Muscle of leg (tissue), 11 donors: ENCODE results near the gene HS3ST3A1. TPM values are rescaled to one million over a fixed set of nuclear protein-coding genes. Genes with fewer than 3 reads are reported as not detected.

Experiments
- DNase-seq: peaks from one replicate; pipeline ENCODE4 v3.0.0; 2013
- H3K27ac ChIP-seq: one replicate; pipeline ENCODE4 v1.5.1; 2013; ENCODE audit warnings: mild to moderate bottlenecking, low read length, control low read depth
- H3K27me3 ChIP-seq: one replicate; pipeline ENCODE4 v1.6.1; 2013; ENCODE audit warnings: low read length; ENCODE audit not compliant: control insufficient read depth, insufficient read depth
- H3K36me3 ChIP-seq: one replicate; pipeline ENCODE4 v1.6.1; 2013; ENCODE audit warnings: low read length; ENCODE audit not compliant: control insufficient read depth, insufficient read depth
- H3K4me1 ChIP-seq: one replicate; pipeline ENCODE4 v1.6.1; 2013; ENCODE audit warnings: low read length; ENCODE audit not compliant: control insufficient read depth, insufficient read depth
- H3K4me3 ChIP-seq: one replicate; pipeline ENCODE4 v1.5.1; 2013; ENCODE audit warnings: low read length, control low read depth
- H3K9me3 ChIP-seq: replicated peaks from 2 replicates; pipeline ENCODE4 v1.6.1; 2013; ENCODE audit warnings: low read depth, low read length; ENCODE audit not compliant: control insufficient read depth
- WGBS: methylation state at CpG from one replicate; pipeline ENCODE4 v1.1.5; 2013; ENCODE audit warnings: missing lambda C conversion rate; ENCODE audit not compliant: insufficient coverage; 5-methylcytosine and 5-hydroxymethylcytosine counted together
- polyA plus RNA-seq, 8 donors: library from polyadenylated mRNA; unstranded; fragments of 120-200 nt; gene quantifications; one replicate each; pipeline versions ENCODE4 v1.2.1 to v1.2.3, GENCODE V29; 2013; ENCODE audit warnings: inconsistent platforms in 1 of 8, low replicate concordance in 1 of 8; ENCODE audit not compliant: insufficient read length in 8 of 8, insufficient read depth in 1 of 8
- total RNA-seq: library from RNA; stranded (reverse); fragments of 120-200 nt; gene quantifications from one replicate; pipeline ENCODE4 v1.2.4, GENCODE V29; 2013

The HS3ST3A1 gene
- total and polyA plus RNA-seq, 9 donors, result 0.68 to 3.8 (median 2.3) TPM

DNA sequence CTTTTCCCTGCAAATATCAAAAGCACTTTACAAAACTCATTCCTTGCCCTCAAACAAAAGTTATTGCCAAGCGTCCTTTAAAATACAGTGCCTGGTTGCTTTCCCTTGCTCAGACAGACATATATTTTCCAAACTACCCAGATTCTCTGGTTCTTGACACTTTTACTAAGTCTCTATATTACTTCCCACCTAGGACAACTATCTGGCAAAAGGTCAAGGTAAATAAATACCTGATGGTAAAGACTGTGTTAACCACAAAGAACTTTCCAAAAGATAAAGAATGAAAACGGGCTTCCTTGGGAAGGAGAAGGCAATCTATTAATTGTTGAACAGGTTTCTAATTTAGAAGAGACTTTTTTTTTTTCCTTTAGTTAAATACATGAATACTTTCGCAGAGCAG is 1.9 kb downstream of the HS3ST3A1 start:
- no peak for DNase-seq
- Histone ChIP-seq H3K4me1 (peaks cover 29% of the 10 kb centered on the region), H3K9me3 (no peaks in the 10 kb centered on the region), H3K27me3 (peaks cover 27% of the 10 kb centered on the region), H3K27ac (no peak overlapping the region), H3K36me3 (no peaks in the 10 kb centered on the region), H3K4me3 (peak overlapping the region; percentile 65)
- WGBS, result 88% methylated on average over 1 of the region's 3 CpGs

DNA sequence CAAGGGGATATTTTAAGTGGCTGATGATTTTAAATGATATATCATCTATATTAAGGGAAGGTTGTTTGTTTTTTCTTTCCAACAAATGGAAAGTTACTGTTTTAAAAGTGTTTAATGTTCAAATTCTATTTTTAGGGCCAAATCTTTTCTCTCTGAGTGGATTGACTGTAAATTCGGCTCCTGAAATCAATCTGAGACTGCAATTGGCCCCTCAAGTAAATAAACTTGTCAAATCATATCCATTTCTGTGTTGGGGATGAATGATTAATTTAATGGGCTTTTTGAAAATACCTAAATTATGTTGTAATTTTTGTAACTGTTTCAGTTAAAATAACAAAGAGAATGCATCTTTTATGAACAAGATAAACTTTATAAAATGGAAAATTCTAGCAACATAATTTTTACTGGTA is 2.6 kb downstream of the HS3ST3A1 start:
- Histone ChIP-seq H3K27ac (no peak overlapping the region), H3K9me3 (no peaks in the 10 kb centered on the region), H3K27me3 (peaks cover 27% of the 10 kb centered on the region), H3K4me3 (no peak overlapping the region), H3K4me1 (peaks cover 31% of the 10 kb centered on the region), H3K36me3 (no peaks in the 10 kb centered on the region)
- DNase-seq, result no peak
- no CpG with 5 or more reads among the region's 1 CpG for WGBS

DNA sequence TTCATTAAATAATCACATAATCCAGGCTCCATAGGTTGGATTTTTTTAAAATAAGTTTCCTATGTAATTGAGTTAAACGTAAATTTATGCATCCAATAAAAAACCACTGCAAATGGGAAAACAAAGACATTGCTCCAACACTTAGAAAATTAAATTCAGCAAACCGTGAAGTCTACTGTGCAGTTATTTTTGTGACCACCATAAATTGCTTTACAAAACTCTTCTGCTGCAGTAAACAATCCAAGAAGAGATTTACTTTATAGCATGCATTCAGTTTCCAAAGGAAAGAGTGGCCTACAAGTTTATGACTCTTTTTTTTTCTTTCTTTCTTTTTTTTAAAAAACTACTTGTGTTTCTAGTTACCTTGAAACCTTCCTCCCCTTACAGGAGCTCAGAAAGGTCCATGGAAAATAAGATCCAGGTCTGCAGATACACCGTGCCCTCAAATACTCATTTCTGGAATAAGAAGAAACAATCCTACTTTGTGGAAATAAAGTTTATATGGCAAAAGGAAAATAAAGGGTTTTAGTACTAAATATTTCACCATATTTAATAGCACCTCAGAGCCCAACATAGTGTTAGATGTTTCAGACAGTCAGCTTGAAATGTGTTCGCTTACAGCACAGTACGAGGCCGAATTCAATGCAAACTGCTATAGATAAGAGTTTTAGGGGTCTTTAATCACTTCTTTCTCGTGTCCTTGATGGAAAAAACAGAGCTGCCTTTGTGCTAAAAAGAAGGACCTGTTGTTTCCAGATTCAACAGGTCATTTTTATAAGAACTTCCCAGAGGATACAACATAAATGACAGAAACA is 3.2 kb downstream of the HS3ST3A1 start:
- no peak for DNase-seq
- H3K27me3 ChIP-seq, result peaks cover 27% of the 10 kb centered on the region
- 70% methylated on average over 2 of the region's 7 CpGs for WGBS
- no peak overlapping the region for H3K4me3 ChIP-seq
- H3K36me3 ChIP-seq, result no peaks in the 10 kb centered on the region
- H3K27ac ChIP-seq, result no peak overlapping the region
- no peaks in the 10 kb centered on the region for H3K9me3 ChIP-seq
- H3K4me1 ChIP-seq, result peaks cover 36% of the 10 kb centered on the region

DNA sequence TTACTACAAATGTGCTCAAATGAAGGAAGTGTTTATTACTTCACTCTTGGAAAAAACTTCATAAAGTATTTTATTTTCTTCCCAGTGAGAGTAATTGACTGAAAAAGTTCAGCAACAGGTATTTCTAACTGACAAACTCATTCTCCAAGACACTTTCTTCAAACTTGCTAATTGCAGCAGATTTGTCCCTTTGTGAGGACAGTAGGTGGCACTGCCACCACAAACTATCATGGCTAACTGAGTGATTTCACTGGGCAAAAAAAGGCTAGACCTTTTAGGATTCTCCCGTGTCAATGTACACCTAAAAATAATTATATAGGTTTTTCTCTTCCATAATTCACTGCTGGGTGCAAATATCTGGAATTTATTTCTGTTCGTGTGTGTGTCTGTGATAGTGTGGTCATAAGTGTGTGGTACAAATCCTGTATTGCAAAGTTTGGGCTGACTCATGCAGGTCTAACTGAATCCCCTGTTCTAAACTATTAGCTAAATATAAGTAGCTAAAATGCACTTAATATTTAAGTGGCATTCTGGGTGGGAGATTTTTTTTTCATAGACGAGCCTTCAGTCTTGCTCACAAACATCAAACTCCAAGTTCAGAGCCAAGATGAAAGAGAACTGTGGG is 3.9 kb downstream of the HS3ST3A1 start:
- peaks cover 22% of the 10 kb centered on the region for H3K27me3 ChIP-seq
- DNase-seq, result peak; percentile 64
- WGBS, result no CpG with 5 or more reads among the region's 3 CpGs

DNA sequence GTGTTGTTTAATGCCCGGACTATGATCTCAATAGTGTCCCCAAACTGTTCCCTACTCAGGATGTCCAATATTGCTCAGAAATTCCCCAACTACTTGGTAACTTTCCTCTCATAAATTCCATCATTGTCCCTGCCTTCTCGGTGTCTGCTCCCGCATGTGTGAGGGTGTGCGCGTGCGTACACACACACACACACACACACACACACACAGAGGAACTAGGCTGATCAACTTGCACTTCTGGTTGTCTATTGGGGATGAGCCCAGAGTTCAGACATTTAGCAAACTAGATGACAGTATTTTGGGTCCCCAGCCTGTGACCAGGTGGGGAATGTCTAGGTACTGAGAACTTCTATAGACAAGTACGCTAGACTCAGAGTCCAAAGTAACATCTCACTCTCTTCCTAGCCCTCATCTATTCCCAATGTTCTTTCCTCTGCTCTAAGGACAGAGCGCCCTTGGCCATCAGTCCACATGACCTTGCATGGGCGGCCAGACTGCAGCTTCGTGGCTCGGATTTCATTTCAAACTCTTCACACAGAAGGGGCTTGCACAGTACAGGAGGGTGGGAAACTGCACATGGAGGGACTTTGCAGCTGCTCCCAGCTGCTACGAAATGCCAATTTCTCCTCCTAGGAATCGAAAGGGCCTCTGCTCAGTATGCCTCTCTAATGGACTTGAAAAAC is 5.3 kb downstream of the HS3ST3A1 start:
- WGBS, result 29% methylated on average over 5 of the region's 13 CpGs
- DNase-seq, result peak; percentile 56
- H3K4me3 ChIP-seq, result no peak overlapping the region
- H3K36me3 ChIP-seq, result no peaks in the 10 kb centered on the region
- H3K27ac ChIP-seq, result peak overlapping the region; percentile 69
- H3K4me1 ChIP-seq, result peaks cover 38% of the 10 kb centered on the region
- peaks cover 12% of the 10 kb centered on the region for H3K27me3 ChIP-seq
- H3K9me3 ChIP-seq, result no peaks in the 10 kb centered on the region

More for the DNA sequence above, 3.9 kb downstream of the HS3ST3A1 start:
- no peaks in the 10 kb centered on the region for H3K36me3 ChIP-seq
- no peak overlapping the region for H3K4me3 ChIP-seq
- H3K27ac ChIP-seq, result no peak overlapping the region
- H3K4me1 ChIP-seq, result peaks cover 41% of the 10 kb centered on the region
- no peaks in the 10 kb centered on the region for H3K9me3 ChIP-seq

DNA sequence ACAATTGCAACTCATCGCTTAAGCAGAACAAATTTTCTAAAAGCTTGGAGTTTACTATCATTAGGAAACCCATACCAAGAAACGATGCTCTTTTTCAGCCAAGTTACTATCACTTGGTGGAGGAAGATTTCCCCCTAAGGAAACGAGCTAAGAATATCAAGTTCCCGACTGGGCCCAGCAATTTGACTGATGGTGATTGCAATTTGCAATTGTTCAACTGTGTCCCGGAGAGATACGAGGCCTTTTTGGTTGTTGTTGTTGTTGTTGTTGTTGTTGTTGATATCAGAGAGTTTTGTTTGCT is 6.2 kb downstream of the HS3ST3A1 start:
- Histone ChIP-seq H3K27ac (no peak overlapping the region), H3K4me1 (peaks cover 32% of the 10 kb centered on the region), H3K9me3 (no peaks in the 10 kb centered on the region), H3K36me3 (no peaks in the 10 kb centered on the region), H3K27me3 (peaks cover 5% of the 10 kb centered on the region), H3K4me3 (no peak overlapping the region)
- peak; percentile 33 for DNase-seq
- no CpG with 5 or more reads among the region's 6 CpGs for WGBS

DNA sequence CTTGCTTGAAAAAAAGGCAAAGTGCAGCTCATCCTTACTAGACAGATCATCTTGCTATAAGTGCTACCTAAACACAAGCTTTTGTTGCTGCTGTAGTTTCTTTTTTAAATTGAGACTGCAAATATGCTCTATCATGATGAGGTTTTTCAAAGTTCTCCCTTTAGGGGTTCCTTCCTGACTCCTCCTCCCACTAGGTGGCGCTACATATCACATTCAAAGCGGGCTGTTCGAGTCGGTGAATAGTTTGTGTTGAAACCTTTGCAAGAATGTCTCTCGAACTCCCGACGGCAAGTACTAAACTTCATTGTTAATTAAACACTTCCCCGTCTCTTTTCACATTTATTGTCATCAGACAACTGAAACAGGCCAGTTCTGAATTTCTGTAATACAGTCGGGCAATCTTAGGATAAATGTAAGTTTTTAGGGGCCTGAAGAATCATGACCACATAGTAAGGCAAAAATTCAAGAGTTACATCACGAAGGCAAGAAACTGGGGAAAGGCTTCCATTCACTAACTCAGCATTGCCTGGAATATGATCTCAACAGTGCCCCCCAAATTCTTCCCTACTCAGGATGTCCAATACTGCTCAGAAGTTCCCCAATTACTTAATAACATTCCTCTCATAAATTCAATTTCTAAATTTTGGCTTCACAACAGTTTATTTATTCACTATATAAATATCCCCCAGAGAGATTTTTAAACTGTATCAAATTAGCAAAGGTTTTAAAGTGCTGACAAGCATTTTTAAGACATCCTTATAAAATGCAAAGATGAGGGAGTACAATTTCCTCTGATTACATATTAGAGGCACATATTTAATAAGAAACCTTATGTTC is 6.7 kb downstream of the HS3ST3A1 start:
- DNase-seq, result peak; percentile 91
- H3K4me1 ChIP-seq, result peaks cover 32% of the 10 kb centered on the region
- no peak overlapping the region for H3K4me3 ChIP-seq
- H3K27me3 ChIP-seq, result no peaks in the 10 kb centered on the region
- no peak overlapping the region for H3K27ac ChIP-seq
- H3K36me3 ChIP-seq, result no peaks in the 10 kb centered on the region
- 67% methylated on average over 1 of the region's 10 CpGs for WGBS
- no peaks in the 10 kb centered on the region for H3K9me3 ChIP-seq

DNA sequence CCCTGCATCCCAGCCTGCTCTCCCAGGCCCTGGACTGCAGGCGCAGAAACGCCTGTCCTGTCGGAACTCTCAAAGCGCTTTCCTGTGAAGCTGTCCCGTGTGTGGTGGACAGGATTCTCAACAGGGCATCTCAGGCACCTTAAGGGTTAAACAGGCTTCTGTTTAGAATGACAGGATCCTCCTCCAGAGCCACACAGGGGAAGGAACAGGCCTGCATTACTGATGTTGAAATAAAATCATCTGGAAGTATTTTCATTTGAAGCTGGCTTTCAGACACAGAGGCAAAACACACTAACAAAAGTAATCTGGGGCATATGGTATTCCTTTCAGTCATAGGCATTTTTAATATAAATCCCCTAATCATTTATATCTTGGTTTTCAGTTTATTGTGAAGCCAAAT is 7.4 kb downstream of the HS3ST3A1 start:
- no peaks in the 10 kb centered on the region for H3K9me3 ChIP-seq
- H3K4me1 ChIP-seq, result peaks cover 32% of the 10 kb centered on the region
- no peak overlapping the region for H3K4me3 ChIP-seq
- H3K27ac ChIP-seq, result no peak overlapping the region
- H3K36me3 ChIP-seq, result no peaks in the 10 kb centered on the region
- DNase-seq, result peak; percentile 17
- WGBS, result 79% methylated on average over 5 of the region's 5 CpGs
- no peaks in the 10 kb centered on the region for H3K27me3 ChIP-seq

DNA sequence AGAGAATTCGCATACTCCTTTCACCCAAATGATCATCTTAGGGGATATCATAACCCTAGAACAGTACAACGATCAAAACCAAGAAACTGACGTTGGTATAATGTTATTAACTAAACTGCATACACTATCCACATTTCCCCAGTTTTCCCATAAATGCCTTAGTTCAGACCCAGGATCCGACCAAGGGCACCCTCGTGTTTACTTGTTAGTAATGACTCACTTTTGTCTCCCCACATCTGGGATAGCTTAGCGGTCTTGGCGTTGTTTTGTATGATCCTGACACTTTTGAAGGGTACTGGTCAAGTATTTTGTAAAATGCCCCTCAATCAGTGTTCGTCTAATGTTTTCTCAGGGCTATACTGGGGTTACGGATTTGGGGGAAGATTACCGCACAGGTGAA is 8.0 kb downstream of the HS3ST3A1 start:
- H3K9me3 ChIP-seq, result no peaks in the 10 kb centered on the region
- H3K27ac ChIP-seq, result no peak overlapping the region
- H3K36me3 ChIP-seq, result no peaks in the 10 kb centered on the region
- H3K4me1 ChIP-seq, result peaks cover 32% of the 10 kb centered on the region
- WGBS, result 90% methylated on average over 2 of the region's 10 CpGs
- no peaks in the 10 kb centered on the region for H3K27me3 ChIP-seq
- DNase-seq, result no peak
- H3K4me3 ChIP-seq, result no peak overlapping the region
